Measurements from ENCODE around the gene ZBTB20.

ZBTB20 gene

GRCh38 chr3:114586119-114586518 is 561.0 kb downstream of the ZBTB20 start:
- TF ChIP-seq ISL1 (CRISPR knock-in tag; IDR thresholded peaks at IDR 0.05), result no peak
- TF ChIP-seq ZFP3 (CRISPR knock-in tag; IDR thresholded peaks at IDR 0.05), result no peak
- no peak for TF ChIP-seq TOX (CRISPR knock-in tag; IDR thresholded peaks at IDR 0.05; ENCODE audit: borderline replicate concordance)
- no peak for TF ChIP-seq ESRRG (CRISPR knock-in tag; IDR thresholded peaks at IDR 0.05)
- no peak for TF ChIP-seq GLIS3 (CRISPR knock-in tag; IDR thresholded peaks at IDR 0.05)
- TF ChIP-seq, protein P1, sequence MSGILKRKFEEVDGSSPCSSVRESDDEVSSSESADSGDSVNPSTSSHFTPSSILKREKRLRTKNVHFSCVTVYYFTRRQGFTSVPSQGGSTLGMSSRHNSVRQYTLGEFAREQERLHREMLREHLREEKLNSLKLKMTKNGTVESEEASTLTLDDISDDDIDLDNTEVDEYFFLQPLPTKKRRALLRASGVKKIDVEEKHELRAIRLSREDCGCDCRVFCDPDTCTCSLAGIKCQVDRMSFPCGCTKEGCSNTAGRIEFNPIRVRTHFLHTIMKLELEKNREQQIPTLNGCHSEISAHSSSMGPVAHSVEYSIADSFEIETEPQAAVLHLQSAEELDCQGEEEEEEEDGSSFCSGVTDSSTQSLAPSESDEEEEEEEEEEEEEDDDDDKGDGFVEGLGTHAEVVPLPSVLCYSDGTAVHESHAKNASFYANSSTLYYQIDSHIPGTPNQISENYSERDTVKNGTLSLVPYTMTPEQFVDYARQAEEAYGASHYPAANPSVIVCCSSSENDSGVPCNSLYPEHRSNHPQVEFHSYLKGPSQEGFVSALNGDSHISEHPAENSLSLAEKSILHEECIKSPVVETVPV (CRISPR knock-in tag; IDR thresholded peaks at IDR 0.05), result no peak
- no peak for TF ChIP-seq TCF4 (CRISPR knock-in tag; IDR thresholded peaks at IDR 0.05; ENCODE audit: borderline replicate concordance)
- no peak for TF ChIP-seq ZC3H10 (CRISPR knock-in tag; IDR thresholded peaks at IDR 0.05)
- TF ChIP-seq, protein P2, sequence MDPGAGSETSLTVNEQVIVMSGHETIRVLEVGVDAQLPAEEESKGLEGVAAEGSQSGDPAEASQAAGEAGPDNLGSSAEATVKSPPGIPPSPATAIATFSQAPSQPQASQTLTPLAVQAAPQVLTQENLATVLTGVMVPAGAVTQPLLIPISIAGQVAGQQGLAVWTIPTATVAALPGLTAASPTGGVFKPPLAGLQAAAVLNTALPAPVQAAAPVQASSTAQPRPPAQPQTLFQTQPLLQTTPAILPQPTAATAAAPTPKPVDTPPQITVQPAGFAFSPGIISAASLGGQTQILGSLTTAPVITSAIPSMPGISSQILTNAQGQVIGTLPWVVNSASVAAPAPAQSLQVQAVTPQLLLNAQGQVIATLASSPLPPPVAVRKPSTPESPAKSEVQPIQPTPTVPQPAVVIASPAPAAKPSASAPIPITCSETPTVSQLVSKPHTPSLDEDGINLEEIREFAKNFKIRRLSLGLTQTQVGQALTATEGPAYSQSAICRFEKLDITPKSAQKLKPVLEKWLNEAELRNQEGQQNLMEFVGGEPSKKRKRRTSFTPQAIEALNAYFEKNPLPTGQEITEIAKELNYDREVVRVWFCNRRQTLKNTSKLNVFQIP (CRISPR knock-in tag; IDR thresholded peaks at IDR 0.05; ENCODE audit: borderline replicate concordance, low read depth), result no peak
- no peak for TF ChIP-seq OSR1 (CRISPR knock-in tag; IDR thresholded peaks at IDR 0.05)
- TF ChIP-seq ZNF70 (CRISPR knock-in tag; IDR thresholded peaks at IDR 0.05), result no peak
- TF ChIP-seq BACH2 (CRISPR knock-in tag; IDR thresholded peaks at IDR 0.05; ENCODE audit: borderline replicate concordance), result no peak
- TF ChIP-seq, protein P3, sequence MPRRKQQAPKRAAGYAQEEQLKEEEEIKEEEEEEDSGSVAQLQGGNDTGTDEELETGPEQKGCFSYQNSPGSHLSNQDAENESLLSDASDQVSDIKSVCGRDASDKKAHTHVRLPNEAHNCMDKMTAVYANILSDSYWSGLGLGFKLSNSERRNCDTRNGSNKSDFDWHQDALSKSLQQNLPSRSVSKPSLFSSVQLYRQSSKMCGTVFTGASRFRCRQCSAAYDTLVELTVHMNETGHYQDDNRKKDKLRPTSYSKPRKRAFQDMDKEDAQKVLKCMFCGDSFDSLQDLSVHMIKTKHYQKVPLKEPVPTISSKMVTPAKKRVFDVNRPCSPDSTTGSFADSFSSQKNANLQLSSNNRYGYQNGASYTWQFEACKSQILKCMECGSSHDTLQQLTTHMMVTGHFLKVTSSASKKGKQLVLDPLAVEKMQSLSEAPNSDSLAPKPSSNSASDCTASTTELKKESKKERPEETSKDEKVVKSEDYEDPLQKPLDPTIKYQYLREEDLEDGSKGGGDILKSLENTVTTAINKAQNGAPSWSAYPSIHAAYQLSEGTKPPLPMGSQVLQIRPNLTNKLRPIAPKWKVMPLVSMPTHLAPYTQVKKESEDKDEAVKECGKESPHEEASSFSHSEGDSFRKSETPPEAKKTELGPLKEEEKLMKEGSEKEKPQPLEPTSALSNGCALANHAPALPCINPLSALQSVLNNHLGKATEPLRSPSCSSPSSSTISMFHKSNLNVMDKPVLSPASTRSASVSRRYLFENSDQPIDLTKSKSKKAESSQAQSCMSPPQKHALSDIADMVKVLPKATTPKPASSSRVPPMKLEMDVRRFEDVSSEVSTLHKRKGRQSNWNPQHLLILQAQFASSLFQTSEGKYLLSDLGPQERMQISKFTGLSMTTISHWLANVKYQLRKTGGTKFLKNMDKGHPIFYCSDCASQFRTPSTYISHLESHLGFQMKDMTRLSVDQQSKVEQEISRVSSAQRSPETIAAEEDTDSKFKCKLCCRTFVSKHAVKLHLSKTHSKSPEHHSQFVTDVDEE (CRISPR knock-in tag; IDR thresholded peaks at IDR 0.05), result no peak
- TF ChIP-seq ZNF565 (CRISPR knock-in tag; conservative IDR thresholded peaks at IDR 0.05; ENCODE audit: low read depth), result no peak
- TF ChIP-seq ZNF8 (CRISPR knock-in tag; IDR thresholded peaks at IDR 0.05), result no peak
- no peak for TF ChIP-seq PPARA (CRISPR knock-in tag; IDR thresholded peaks at IDR 0.05; ENCODE audit: borderline replicate concordance)
- TF ChIP-seq ZFP30 (CRISPR knock-in tag; IDR thresholded peaks at IDR 0.05), result no peak
- TF ChIP-seq ARNTL (CRISPR knock-in tag; IDR thresholded peaks at IDR 0.05; ENCODE audit: borderline replicate concordance, low read depth), result no peak
- TF ChIP-seq, protein P4, sequence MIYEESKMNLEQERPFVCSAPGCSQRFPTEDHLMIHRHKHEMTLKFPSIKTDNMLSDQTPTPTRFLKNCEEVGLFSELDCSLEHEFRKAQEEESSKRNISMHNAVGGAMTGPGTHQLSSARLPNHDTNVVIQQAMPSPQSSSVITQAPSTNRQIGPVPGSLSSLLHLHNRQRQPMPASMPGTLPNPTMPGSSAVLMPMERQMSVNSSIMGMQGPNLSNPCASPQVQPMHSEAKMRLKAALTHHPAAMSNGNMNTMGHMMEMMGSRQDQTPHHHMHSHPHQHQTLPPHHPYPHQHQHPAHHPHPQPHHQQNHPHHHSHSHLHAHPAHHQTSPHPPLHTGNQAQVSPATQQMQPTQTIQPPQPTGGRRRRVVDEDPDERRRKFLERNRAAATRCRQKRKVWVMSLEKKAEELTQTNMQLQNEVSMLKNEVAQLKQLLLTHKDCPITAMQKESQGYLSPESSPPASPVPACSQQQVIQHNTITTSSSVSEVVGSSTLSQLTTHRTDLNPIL (CRISPR knock-in tag; IDR thresholded peaks at IDR 0.05; ENCODE audit: low read depth), result no peak
- TF ChIP-seq, protein P5, sequence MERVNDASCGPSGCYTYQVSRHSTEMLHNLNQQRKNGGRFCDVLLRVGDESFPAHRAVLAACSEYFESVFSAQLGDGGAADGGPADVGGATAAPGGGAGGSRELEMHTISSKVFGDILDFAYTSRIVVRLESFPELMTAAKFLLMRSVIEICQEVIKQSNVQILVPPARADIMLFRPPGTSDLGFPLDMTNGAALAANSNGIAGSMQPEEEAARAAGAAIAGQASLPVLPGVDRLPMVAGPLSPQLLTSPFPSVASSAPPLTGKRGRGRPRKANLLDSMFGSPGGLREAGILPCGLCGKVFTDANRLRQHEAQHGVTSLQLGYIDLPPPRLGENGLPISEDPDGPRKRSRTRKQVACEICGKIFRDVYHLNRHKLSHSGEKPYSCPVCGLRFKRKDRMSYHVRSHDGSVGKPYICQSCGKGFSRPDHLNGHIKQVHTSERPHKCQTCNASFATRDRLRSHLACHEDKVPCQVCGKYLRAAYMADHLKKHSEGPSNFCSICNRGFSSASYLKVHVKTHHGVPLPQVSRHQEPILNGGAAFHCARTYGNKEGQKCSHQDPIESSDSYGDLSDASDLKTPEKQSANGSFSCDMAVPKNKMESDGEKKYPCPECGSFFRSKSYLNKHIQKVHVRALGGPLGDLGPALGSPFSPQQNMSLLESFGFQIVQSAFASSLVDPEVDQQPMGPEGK (CRISPR knock-in tag; IDR thresholded peaks at IDR 0.05; ENCODE audit: borderline replicate concordance), result no peak
- no peak for ATAC-seq

DNA sequence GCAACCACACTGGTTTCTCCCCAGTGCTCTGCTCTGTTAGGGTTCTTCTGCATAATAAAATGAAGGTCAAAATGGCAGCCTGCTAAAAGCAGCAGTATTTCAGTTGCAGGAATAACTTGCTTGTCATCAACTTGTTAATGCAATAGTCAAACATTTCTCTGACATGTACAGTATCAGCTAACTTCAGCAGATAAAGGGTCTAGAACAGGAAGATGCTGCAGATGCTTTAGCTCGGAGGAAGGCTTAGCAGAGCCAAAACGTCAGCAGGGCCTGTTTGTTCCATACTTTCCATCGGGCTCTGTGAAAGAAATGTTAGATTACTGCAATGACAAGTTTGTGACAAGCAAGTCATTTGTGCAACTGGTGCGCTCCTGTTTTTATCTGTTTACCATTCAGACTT is 561.4 kb downstream of the ZBTB20 start:
- ATAC-seq, result no peak
- TF ChIP-seq, protein P3 (CRISPR knock-in tag; IDR thresholded peaks at IDR 0.05), result no peak
- TF ChIP-seq ZNF70 (CRISPR knock-in tag; IDR thresholded peaks at IDR 0.05) (no peak), ZNF565 (CRISPR knock-in tag; conservative IDR thresholded peaks at IDR 0.05; ENCODE audit: low read depth) (no peak), BACH2 (CRISPR knock-in tag; IDR thresholded peaks at IDR 0.05; ENCODE audit: borderline replicate concordance) (no peak), ZFP3 (CRISPR knock-in tag; IDR thresholded peaks at IDR 0.05) (no peak), ZNF8 (CRISPR knock-in tag; IDR thresholded peaks at IDR 0.05) (no peak), ARNTL (CRISPR knock-in tag; IDR thresholded peaks at IDR 0.05; ENCODE audit: borderline replicate concordance, low read depth) (no peak), GLIS3 (CRISPR knock-in tag; IDR thresholded peaks at IDR 0.05) (no peak), TOX (CRISPR knock-in tag; IDR thresholded peaks at IDR 0.05; ENCODE audit: borderline replicate concordance) (no peak), OSR1 (CRISPR knock-in tag; IDR thresholded peaks at IDR 0.05) (no peak), ISL1 (CRISPR knock-in tag; IDR thresholded peaks at IDR 0.05) (no peak), RARB (CRISPR knock-in tag; IDR thresholded peaks at IDR 0.05) (no peak)
- TF ChIP-seq, protein P4 (CRISPR knock-in tag; IDR thresholded peaks at IDR 0.05; ENCODE audit: low read depth), result no peak
- TF ChIP-seq, protein P5 (CRISPR knock-in tag; IDR thresholded peaks at IDR 0.05; ENCODE audit: borderline replicate concordance), result no peak

Measured in SK-N-SH treated with all-trans-retinoic acid at 6 μM for 48 hours (cell line).